Measurements from ENCODE around the gene PRKCA. TPM values are rescaled to one million over a fixed set of nuclear protein-coding genes. Genes with fewer than 3 reads are reported as not detected.

PRKCA gene
- total and polyA plus RNA-seq, 2 experiments from 2014 or later: 6.4 to 35.4 TPM

DNA sequence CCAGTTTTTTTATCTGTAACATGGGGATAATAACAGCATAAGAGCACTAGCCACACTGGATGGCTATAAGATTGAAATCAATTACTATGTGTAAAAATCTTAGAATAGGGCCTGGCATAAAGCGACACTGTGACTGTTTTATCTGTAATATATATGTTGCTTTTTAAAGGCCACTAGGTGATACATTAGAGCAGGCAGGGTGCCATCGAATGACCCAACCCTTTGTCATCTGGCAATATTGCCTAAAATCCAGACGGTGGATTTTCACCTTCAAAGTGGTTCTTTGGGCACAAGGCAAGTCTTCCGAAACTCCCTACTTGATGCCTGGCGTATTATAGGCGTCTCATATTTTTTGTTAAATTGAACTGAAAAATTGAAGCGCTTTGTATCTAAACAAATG is 69.1 kb downstream of the PRKCA start:
- Histone ChIP-seq H3K9me2 (ENCODE audit: insufficient read depth) (no peaks in the 10 kb centered on the region), H3K4me2 (no peak overlapping the region), H3K27ac (ENCODE audit: low read depth) (no peak overlapping the region), H3K4me1 (ENCODE audit: insufficient read depth) (peaks cover 12% of the 10 kb centered on the region), H3F3A (replicated peaks; ENCODE audit: low read depth) (no peaks in the 10 kb centered on the region), H3K4me3 (no peak overlapping the region), H2AFZ (no peak overlapping the region), H3K36me3 (ENCODE audit: insufficient read depth) (no peaks in the 10 kb centered on the region), H3K79me2 (replicated peaks; ENCODE audit: insufficient read depth) (0 out of 2 replicates have a peak, but pooled peaks cover 3% of the 10 kb centered on the region), H3K27me3 (ENCODE audit: insufficient read depth) (no peaks in the 10 kb centered on the region), H4K20me1 (replicated peaks; ENCODE audit: insufficient read depth) (no peaks in the 10 kb centered on the region)
- Mint-ChIP-seq H3K4me1 (peaks cover 37% of the 10 kb centered on the region), H3K27me3 (ENCODE audit: insufficient read depth, low read depth, poor library complexity) (no peaks in the 10 kb centered on the region), H3K27ac (no peak overlapping the region), H3K4me3 (no peak overlapping the region), H3K36me3 (ENCODE audit: low read depth) (no peaks in the 10 kb centered on the region), H3K9me3 (no peaks in the 10 kb centered on the region)
- TF ChIP-seq EZH2 (IDR thresholded peaks at IDR 0.05; ENCODE audit: low read depth, unreplicated experiment) (no peak), POLR2AphosphoS5 (IDR thresholded peaks at IDR 0.05; ENCODE audit: low read depth) (no peak), EZH2phosphoT487 (IDR thresholded peaks at IDR 0.05; ENCODE audit: unreplicated experiment) (no peak), ZNF114 (CRISPR knock-in tag; IDR thresholded peaks at IDR 0.05) (no peak)
- DNase-seq (ENCODE audit: low spot score): no peak
- ATAC-seq: no peak

DNA sequence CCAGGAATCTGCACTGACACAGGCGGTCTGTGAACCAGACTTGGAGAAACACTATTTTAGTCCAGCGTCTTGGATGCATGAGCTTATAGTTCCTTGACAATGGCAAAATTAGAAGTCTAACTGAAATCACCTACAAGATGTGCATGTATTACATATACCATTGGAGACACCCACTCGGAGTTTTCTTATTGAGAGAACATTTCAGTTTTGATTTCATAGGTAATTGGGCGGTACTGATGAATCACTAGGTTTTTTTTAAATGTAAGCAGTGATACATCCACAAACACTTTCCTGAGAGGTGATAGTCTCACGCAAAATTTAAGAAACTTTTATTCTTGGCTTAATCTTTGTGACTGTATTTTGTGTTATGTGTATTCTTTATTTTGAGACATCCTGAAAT is 69.8 kb downstream of the PRKCA start:
- H4K20me1 ChIP-seq (replicated peaks; ENCODE audit: insufficient read depth): no peaks in the 10 kb centered on the region
- no peak overlapping the region for H3K4me2 ChIP-seq
- H3K4me3 Mint-ChIP-seq: no peak overlapping the region
- no peak overlapping the region for H2AFZ ChIP-seq
- no peaks in the 10 kb centered on the region for H3K27me3 ChIP-seq (ENCODE audit: insufficient read depth)
- DNase-seq (ENCODE audit: low spot score): no peak
- peaks cover 31% of the 10 kb centered on the region for H3K4me1 Mint-ChIP-seq
- no peaks in the 10 kb centered on the region for H3K36me3 ChIP-seq (ENCODE audit: insufficient read depth)
- H3K27ac Mint-ChIP-seq: no peak overlapping the region
- H3K79me2 ChIP-seq (replicated peaks; ENCODE audit: insufficient read depth): 0 out of 2 replicates have a peak, but pooled peaks cover 3% of the 10 kb centered on the region
- H3K9me3 Mint-ChIP-seq: no peaks in the 10 kb centered on the region
- no peaks in the 10 kb centered on the region for H3K36me3 Mint-ChIP-seq (ENCODE audit: low read depth)
- no peaks in the 10 kb centered on the region for H3K9me2 ChIP-seq (ENCODE audit: insufficient read depth)
- no peaks in the 10 kb centered on the region for H3F3A ChIP-seq (replicated peaks; ENCODE audit: low read depth)
- H3K4me1 ChIP-seq (ENCODE audit: insufficient read depth): peaks cover 9% of the 10 kb centered on the region
- no peak for ATAC-seq
- no peak overlapping the region for H3K27ac ChIP-seq (ENCODE audit: low read depth)
- no peak overlapping the region for H3K4me3 ChIP-seq
- no peaks in the 10 kb centered on the region for H3K27me3 Mint-ChIP-seq (ENCODE audit: insufficient read depth, low read depth, poor library complexity)
- TF ChIP-seq POLR2AphosphoS5 (IDR thresholded peaks at IDR 0.05; ENCODE audit: low read depth) (no peak), NANOG (IDR thresholded peaks at IDR 0.05; ENCODE audit: borderline replicate concordance) (no peak), CREB1 (CRISPR knock-in tag; IDR thresholded peaks at IDR 0.05; ENCODE audit: low read depth) (no peak), EZH2 (IDR thresholded peaks at IDR 0.05; ENCODE audit: low read depth, unreplicated experiment) (no peak), ZNF331 (CRISPR knock-in tag; IDR thresholded peaks at IDR 0.05; ENCODE audit: low read depth) (no peak), EZH2phosphoT487 (IDR thresholded peaks at IDR 0.05; ENCODE audit: unreplicated experiment) (no peak)
- TF ChIP-seq, protein P1, sequence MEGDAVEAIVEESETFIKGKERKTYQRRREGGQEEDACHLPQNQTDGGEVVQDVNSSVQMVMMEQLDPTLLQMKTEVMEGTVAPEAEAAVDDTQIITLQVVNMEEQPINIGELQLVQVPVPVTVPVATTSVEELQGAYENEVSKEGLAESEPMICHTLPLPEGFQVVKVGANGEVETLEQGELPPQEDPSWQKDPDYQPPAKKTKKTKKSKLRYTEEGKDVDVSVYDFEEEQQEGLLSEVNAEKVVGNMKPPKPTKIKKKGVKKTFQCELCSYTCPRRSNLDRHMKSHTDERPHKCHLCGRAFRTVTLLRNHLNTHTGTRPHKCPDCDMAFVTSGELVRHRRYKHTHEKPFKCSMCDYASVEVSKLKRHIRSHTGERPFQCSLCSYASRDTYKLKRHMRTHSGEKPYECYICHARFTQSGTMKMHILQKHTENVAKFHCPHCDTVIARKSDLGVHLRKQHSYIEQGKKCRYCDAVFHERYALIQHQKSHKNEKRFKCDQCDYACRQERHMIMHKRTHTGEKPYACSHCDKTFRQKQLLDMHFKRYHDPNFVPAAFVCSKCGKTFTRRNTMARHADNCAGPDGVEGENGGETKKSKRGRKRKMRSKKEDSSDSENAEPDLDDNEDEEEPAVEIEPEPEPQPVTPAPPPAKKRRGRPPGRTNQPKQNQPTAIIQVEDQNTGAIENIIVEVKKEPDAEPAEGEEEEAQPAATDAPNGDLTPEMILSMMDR (conservative IDR thresholded peaks at IDR 0.05; ENCODE audit: low read depth in 2 of 2): no peak
- TF ChIP-seq, protein P2, sequence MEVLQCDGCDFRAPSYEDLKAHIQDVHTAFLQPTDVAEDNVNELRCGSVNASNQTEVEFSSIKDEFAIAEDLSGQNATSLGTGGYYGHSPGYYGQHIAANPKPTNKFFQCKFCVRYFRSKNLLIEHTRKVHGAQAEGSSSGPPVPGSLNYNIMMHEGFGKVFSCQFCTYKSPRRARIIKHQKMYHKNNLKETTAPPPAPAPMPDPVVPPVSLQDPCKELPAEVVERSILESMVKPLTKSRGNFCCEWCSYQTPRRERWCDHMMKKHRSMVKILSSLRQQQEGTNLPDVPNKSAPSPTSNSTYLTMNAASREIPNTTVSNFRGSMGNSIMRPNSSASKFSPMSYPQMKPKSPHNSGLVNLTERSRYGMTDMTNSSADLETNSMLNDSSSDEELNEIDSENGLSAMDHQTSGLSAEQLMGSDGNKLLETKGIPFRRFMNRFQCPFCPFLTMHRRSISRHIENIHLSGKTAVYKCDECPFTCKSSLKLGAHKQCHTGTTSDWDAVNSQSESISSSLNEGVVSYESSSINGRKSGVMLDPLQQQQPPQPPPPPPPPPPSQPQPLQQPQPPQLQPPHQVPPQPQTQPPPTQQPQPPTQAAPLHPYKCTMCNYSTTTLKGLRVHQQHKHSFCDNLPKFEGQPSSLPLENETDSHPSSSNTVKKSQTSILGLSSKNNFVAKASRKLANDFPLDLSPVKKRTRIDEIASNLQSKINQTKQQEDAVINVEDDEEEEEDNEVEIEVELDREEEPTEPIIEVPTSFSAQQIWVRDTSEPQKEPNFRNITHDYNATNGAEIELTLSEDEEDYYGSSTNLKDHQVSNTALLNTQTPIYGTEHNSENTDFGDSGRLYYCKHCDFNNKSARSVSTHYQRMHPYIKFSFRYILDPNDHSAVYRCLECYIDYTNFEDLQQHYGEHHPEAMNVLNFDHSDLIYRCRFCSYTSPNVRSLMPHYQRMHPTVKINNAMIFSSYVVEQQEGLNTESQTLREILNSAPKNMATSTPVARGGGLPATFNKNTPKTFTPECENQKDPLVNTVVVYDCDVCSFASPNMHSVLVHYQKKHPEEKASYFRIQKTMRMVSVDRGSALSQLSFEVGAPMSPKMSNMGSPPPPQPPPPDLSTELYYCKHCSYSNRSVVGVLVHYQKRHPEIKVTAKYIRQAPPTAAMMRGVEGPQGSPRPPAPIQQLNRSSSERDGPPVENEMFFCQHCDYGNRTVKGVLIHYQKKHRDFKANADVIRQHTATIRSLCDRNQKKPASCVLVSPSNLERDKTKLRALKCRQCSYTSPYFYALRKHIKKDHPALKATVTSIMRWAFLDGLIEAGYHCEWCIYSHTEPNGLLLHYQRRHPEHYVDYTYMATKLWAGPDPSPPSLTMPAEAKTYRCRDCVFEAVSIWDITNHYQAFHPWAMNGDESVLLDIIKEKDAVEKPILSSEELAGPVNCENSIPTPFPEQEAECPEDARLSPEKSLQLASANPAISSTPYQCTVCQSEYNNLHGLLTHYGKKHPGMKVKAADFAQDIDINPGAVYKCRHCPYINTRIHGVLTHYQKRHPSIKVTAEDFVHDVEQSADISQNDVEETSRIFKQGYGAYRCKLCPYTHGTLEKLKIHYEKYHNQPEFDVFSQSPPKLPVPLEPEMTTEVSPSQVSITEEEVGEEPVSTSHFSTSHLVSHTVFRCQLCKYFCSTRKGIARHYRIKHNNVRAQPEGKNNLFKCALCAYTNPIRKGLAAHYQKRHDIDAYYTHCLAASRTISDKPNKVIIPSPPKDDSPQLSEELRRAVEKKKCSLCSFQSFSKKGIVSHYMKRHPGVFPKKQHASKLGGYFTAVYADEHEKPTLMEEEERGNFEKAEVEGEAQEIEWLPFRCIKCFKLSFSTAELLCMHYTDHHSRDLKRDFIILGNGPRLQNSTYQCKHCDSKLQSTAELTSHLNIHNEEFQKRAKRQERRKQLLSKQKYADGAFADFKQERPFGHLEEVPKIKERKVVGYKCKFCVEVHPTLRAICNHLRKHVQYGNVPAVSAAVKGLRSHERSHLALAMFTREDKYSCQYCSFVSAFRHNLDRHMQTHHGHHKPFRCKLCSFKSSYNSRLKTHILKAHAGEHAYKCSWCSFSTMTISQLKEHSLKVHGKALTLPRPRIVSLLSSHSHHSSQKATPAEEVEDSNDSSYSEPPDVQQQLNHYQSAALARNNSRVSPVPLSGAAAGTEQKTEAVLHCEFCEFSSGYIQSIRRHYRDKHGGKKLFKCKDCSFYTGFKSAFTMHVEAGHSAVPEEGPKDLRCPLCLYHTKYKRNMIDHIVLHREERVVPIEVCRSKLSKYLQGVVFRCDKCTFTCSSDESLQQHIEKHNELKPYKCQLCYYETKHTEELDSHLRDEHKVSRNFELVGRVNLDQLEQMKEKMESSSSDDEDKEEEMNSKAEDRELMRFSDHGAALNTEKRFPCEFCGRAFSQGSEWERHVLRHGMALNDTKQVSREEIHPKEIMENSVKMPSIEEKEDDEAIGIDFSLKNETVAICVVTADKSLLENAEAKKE (CRISPR knock-in tag; IDR thresholded peaks at IDR 0.05): no peak
- TF ChIP-seq, protein P3, sequence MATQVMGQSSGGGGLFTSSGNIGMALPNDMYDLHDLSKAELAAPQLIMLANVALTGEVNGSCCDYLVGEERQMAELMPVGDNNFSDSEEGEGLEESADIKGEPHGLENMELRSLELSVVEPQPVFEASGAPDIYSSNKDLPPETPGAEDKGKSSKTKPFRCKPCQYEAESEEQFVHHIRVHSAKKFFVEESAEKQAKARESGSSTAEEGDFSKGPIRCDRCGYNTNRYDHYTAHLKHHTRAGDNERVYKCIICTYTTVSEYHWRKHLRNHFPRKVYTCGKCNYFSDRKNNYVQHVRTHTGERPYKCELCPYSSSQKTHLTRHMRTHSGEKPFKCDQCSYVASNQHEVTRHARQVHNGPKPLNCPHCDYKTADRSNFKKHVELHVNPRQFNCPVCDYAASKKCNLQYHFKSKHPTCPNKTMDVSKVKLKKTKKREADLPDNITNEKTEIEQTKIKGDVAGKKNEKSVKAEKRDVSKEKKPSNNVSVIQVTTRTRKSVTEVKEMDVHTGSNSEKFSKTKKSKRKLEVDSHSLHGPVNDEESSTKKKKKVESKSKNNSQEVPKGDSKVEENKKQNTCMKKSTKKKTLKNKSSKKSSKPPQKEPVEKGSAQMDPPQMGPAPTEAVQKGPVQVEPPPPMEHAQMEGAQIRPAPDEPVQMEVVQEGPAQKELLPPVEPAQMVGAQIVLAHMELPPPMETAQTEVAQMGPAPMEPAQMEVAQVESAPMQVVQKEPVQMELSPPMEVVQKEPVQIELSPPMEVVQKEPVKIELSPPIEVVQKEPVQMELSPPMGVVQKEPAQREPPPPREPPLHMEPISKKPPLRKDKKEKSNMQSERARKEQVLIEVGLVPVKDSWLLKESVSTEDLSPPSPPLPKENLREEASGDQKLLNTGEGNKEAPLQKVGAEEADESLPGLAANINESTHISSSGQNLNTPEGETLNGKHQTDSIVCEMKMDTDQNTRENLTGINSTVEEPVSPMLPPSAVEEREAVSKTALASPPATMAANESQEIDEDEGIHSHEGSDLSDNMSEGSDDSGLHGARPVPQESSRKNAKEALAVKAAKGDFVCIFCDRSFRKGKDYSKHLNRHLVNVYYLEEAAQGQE (IDR thresholded peaks at IDR 0.05; ENCODE audit: unreplicated experiment): no peak
